Umbilical cord (tissue), 2 donors: ENCODE results near the gene LRRC47. TPM values are rescaled to one million over a fixed set of nuclear protein-coding genes. Genes with fewer than 3 reads are reported as not detected.
A peak's percentile ranks its signal among the peaks of the same experiment; 100 is the strongest.

Experiments
- DNase-seq: peaks from one replicate; pipeline ENCODE4 v3.0.0-alpha.2; 2015; ENCODE audit warnings: low spot score
- total RNA-seq: library from RNA; depleted of rRNA; stranded (reverse); fragments of >200 nt; gene quantifications from one replicate; pipeline ENCODE4 v1.2.3, GENCODE V29; 2014; ENCODE audit warnings: low replicate concordance; ENCODE audit not compliant: insufficient read depth

LRRC47 gene
- total RNA-seq, 1 donor from 2014 or later = 18.5 TPM

DNA sequence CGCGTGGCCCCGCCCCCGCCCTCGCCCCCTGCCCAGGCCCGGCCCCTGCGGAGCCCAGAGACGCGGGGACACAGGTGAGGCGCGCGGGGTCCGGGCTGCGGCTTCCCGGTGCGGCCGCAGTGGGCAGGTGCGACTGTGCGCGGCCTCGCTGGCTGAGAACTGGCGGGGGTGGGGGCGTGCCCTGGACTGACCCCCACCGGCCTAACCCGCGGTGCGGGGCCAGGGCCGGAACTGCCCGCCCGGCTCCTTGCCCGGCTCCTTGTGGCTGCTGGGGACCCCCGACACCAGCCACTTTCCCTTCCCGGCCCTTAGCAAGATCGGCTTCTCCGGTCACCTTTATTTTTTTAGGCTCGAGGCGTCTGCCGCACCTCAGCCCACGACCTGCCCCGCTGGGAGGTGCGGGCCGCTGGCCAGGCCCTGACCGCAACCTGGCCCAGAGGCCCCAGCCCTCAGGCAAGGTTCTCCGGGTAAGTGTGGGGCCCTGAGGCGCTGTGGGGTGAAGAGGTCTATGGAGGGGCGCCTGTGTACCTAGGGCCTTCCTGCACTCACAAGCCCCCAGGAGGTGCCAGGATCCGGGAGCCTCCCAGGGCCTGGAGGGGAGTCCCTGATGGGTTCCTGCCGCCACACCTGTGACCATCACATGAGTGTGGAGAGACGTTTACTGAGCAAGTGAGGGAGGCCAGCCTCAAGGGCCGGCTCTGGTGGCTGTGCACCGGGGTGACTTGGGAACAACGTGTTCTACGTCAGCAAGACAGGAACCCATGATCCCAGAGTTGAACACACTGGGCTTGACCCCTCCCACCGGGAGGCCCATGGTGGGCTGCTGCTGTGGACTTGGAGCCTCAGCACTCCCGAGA lies 23.4 kb downstream of the LRRC47 start, which contains the start of gene SMIM1:
Gene SMIM1 (plus strand): TSS at position 35 of the 857 bp plus-strand sequence. CDS start 2,625 bp downstream, outside the sequence.
- DNase-seq = peak; percentile 60

DNA sequence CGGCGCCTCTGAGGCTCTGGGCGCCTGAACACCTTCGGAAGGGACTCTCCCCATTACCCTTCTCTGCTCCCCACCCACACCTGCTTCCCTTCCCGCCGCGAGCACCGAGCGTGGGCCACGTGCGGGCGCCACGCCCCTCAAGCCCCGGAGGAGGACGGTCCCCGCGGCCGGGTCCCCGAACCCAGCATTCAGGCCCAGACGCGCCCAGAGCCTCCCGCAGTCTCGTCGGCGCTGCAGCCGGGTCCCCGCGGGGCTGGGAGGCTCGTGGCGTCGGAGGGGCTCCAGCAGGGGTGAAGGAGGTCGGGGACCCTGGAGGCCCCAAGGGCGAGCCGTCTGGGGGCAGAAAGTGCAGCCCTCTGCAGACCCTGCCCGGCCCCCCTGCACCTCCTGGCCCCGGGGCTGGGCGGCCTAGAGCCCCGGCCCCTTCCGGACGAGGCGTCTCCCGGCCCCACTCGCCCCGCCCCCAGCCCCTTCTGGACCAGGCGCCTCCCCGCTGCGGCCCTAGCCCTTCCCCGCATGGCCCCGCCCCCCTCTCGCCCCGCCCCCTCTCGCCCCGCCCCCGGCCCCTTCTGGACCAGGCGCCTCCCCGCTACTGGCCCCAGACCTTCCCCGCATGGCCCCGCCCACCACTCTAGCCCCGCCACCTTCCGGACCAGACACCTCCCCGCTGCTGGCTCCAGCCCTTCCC lies 24.1 kb downstream of the LRRC47 start:
- DNase-seq = peak; percentile 90

DNA sequence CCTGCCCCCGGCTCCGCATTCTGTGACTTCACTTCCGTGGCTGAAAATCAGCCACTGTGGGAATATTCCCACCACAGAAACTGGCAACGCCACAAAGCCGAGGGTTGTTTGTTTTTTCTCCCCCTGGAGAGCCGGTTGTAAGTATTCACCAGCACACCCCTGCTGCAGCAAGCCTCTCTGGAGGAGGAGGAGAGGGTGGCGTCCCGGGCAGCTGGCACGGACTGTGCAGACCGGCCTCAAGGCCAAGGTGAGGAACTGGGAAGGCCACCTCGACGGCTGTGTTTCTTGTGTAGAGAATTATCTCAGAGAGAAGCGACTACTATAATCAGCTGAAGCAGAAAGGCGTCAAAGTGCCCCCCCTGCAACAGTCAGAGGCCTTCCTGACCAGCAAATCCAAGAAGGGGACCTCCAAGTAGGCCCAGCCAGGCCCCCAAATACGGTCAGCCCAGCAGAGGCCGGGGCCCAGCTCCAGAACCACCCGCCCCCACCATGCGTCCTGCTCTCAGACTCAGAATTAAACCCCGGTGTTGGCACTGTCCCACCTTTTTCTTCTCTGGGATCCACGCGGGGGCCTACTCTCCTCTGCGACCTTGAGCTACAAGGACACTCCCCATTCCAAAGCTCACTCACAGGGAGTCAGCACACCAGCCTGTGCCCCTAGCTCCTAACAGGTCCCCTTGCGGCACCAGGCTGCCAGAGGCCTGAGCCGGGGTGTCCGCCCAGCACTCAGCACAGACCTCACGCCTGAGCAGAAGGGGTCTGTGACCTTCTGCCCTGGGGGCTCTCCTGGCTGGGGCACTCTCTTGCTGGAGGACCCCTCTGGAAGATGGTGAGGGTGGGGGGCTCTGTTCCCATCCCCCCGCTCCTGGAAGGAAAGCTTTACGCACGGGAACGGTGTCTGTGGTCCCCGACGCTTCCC lies 24.9 kb downstream of the LRRC47 start:
- DNase-seq = peak; percentile 23

DNA sequence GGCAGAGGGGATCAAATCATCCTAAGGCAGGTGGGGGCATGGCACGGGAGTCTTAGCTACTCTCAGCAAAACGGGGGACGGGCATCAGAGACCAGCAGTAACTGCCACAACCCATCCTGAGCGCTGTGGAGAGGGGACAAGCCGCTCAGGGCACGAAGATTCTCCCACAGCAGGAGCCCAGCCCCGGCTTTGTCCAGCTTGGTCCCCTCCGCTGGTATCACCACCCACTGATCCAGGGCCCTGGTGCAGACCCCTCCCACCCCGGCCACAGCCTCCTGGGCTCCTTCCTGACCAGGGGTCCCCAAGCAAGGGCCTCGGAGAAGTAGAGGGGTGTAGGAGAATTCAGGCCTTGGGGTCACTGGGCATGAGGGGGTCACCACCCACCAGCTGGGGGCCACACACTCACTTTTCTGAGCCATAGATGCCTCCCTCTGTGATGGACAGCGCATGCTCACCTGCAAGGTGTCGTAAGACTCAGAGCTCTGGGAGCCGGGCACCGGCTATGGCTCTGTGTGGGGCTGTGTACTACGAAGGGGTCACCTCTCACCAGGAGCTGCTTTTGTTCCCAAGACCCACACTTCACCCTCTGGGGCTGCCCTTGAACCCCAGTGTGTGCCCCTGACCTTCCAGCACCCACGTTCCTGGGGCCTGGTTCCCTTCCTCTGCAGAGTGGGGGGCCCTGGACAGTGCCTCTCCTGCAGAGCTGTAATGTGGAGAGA lies 26.1 kb downstream of the LRRC47 start:
- no peak for DNase-seq

DNA sequence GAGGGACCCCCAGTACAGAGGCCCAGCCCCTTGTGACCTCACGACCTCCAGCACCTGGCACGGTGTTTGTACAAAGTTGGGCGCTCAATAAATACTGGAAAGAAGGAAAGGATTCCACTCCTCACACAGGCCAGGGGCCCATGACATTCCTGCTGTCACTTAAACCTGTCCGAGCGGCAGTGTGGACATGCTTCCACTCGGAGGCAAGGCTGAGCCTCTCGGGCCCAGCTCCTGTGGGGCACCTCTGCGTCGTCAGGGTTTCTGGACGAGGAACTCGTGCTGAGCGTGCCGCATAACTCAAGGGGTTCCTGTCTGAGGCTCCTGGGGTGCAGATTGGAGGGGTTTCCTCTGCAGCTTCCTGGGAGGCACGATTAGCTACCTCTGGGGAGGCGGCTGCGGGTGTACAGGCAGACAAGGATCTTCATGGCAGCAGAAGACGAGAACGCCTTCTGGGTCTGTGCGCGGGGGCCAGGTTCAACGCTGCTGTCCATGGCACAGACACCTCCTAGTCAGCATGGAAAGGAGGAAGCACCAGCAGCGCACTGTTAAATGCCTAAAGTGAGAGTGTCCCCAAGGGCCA lies 27.4 kb downstream of the LRRC47 start:
- no peak for DNase-seq

DNA sequence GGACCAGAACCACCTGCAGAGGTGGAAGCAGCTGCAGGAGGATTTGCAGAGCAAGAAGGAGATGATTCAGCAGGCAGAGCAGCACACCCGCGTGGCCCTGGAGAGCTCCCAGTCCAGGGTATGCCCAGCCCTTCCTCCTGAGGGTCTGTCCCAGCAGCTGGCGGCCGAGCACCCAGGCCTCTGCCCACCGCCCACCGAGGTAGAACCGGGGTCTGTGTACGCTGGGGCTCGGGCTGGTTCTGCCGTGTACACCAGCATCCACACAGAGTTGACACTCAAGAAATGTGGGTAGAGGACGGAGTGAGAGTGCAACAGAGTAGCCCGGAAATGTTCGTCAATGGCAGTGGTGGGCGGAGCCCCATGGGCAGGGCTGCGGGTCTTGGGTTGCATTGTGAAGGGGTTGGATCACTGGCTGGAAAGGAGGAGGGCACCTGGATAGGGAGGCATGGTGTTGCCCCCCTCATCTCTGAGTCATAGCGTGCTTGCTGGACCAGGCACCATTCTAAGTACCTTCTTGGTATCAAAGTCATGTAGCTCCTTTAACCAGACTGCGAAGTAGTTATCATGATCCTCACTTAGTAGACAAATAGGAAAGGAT lies 28.9 kb downstream of the LRRC47 start:
- no peak for DNase-seq

DNA sequence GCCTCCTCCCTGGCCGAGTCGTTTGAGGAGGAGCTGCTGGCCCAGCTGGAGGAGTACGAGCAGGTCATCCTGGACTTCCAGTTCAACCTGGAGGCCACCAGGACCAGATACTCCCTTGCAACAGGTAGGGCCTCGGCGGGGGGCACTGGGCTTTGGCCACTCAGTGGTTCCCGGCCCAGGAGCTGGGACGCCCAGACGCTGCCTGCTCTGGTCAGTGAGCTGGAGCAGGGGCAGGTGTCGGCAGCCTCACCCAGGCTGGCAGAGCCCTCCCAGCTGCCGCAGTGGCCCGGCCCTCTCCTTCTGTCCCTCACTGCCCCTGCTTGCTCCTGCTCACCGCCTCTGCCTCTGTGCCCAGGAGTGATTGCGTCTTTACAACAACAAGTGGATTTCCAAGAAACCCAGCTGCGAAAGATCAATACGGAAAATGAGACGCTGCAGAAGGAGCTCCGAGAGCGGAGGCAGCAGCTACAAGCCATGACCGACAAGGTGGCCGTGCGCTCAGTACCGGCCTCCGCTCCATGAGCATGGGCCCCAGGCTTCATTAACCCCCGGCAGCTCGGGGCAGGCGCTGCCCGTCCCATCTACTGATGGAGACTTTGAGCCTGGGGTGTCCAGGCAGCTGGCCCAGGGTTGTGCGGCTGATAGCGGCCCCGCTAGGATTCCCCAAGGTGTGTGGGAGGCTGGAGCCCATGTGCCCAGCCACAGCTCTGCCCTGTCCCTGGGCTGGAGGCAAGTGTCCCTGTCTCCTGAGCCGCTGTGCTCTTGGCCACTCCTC lies 32.8 kb downstream of the LRRC47 start:
- DNase-seq = no peak

DNA sequence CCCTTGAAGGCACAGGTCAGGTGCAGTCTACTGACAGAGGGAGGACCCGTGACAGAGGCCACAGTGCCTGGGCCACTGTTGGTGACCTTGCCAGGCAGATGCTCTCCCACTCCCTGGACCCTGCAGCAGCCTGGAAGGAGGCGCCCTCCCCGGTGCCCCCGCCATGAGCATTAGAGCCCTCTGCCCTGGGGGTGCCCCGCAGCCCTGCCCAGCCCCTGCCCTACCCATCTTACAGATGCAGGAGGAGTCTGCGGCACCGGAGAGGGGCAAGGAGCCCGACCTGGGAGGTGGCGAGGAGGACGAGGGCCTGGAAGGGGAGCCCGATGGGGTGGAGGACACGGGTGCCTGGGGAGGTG lies 33.4 kb downstream of the LRRC47 start:
- DNase-seq = no peak

DNA sequence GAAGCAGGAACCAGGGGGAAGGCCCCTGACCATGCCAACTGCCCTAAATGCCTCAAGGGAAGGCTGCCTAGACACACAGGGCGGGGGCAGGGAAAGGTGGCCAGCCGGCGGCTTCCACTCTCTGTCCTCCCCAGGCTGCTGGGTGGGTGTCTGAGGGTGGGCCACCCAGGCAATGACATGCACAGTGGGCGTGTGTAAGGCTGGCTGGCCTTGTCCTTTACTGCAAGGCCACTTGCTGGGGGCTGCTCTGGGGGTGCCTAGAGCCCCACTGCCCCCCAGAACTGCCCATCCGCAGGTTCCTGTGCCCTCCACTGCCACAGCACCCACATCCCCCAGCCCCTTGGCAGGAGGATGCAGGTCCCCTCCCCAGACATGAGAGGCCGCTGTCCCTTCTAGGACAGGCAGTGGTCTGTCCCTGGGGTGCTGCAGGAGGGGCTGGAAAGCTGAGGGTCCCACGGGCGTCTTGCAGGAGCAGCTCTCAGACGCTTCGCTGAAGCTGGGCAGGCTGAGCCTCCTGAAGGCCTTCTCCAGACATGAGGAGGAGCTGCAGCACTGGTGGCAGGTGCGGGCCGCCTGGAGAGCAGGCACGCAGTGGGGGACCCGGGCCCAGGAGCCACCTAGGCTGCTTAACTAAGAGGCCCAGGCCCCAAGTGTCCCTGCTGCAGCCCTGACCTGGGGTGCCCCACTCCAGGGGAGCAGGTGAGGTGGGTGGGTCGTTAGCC lies 34.0 kb downstream of the LRRC47 start:
- no peak for DNase-seq

DNA sequence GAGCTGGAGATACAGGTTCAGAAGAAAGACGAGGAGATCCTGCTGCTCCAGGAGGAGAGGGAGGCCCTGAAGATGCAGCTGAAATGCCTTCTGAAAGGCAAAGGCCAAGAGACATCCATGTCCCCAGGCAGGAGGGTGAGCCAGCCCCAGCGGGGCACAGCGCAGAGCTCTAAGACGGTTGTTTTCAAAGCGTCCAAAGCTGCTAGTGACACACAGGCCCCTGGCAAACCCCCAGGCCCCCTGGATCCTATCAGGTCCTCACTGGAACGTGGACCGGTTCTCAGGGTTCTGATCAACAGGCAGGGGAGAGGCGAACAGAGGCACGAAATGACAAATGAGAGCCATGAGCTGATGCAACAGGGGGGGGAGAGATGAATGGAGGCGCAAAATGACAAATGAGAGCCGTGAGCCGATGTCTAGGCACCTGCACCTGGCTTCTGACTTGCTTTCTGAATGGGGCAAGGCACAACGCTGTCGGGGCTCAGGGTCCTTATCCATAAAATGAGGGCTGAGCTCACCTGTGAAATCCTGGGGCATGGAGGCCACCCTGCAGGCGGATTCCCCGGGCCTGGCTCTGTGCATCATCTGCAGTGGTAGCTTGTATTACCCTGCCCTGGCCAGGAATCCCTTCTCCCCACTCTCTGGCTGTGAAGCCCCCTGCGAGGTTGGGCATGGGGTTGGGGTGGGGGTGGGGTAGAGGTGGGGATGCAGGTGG lies 34.8 kb downstream of the LRRC47 start:
- no peak for DNase-seq

DNA sequence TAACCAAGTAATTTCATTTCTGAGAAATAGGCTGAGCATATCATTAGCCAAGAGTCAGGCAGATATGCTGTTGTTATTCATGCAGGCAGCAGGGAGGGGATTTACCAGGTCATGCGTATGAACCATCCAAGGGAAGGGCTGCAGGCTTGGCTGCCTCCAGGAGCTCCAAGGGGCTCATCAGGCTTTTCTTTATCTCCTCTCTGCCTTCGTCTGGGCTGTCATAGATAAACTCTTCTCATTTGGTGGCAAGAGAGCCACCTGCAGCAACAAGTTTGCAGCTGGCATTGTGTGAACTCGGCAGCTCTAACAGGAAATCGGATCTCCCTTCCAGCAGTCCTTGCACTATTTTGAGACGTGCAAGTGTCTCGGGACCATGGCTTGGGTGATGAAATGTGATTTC lies 36.5 kb downstream of the LRRC47 start:
- no peak for DNase-seq

DNA sequence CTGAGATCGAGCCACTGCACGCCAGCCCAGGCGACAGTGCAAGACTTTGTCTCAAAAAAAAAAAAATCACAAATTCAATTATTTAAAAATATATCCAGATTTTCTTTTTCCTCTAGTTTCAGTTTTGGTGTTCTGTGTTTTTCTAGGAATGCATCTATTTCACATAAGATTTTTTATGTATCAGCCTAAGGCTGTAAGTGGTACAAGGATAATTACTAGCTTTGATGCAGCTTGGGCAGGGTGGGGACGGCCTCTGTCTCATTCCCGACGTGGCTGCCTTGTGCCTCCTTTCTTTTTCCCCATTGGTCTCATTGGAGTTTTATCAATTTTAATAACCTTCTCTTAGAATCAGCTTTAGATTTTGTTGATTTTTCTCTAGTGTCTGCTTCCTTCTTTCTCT lies 37.1 kb downstream of the LRRC47 start:
- no peak for DNase-seq

DNA sequence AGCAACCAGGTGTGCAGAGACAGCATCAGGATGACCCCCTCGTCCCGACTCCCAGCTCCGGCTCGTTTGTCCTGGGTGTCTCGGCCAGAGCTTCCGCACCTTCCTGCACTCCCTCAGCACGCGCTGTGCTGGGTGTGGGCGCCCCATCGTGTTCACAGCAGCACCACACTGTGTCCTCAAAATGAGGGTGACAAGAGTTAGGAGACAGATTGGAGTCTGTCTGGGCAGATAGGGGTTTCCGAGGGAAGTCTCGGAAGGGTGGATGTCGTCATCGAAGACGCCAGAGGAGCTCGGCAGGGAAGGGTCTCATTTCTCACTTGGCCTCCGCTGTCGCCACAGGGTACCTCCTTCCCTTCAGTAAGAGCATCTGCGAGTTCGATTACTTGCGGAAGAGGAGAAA lies 39.9 kb downstream of the LRRC47 start:
- DNase-seq = no peak

DNA sequence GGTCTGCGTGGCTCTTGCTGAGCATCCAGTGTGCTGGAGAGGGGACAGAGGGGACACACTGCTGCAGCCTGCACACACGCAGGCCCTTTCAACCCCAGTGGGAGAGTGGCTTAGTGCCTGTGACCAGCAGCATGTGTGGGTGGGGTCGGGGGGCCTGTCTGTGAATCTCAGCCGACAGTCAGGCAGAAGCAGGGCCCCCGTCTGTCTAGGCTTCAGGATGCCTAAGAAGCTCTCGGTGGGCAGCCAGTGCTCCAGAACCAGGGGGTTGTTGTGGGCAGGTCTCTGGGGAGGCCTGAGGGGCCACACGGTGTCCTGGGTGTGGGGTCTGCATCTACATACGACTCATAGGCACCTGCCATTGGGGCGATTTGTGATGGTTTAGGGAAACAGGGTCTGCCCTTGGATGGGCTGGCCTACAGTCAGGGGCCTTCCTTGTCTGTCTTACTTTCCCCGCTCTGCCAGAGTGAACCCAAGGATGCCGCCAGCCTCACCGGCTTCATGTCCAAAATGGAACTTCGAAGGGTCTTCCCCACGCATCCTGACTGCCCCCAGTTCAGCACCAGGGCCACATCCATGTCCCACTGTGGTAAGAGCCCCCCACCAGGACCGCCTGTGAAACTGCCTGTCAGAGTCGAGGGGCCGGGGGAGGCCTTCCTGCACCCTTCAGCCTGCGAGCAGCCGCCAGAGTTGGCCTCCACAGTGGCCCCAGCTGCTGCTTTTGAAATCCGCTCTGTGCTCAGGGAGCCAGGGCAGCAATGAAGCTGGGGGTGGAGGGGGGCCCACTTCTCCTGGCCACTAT lies 42.4 kb downstream of the LRRC47 start:
- no peak for DNase-seq

DNA sequence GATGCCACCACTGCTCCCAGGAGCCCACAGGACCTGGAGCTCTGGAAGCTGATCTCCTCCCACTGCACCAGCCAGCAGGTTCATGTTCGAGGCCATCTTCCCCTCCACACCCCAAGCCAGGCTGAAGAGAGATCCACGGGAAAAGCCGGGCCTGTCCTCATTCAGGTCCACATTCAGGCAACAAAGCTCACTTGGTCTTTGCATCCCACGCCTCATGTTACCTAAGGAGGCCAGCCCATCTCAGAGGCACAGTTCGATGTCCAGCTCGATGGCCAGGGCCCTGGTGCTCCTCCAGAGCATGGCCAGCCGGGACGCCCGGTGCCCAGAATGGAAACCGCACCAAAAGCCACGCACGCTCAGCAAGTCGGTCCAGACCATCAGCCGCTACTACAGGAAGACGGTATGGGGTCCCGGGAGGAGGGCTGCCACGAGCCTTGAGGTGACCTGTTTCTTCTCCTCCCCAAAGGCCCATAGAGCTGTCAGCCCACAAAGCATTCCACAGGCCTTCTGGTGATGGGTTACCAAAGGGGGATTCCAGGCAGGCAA lies 43.8 kb downstream of the LRRC47 start, which contains the start of gene CCDC27:
Gene CCDC27 (plus strand): TSS at position 51 of the 546 bp plus-strand sequence. CDS start 32 bp downstream, at position 83.
- DNase-seq = no peak

DNA sequence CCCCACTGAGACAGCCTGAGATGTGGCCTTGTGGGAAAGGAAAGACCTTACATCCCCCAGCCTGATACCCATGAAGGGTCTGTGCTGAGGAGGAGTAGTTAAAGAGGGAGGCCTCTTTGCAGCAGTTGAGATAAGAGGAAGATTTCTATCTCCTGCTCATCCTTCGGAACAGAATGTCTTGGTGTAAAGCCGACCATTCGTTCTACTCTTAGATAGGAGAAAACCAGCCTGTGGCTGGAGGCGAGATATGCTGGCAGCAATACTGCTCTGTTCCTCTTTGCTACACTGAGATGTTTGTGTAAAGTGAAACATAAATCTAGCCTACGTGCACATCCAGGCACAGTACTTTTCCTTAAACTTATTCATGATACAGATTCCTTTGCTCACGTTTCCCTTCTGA lies 45.6 kb downstream of the LRRC47 start:
- DNase-seq = peak; percentile 65

DNA sequence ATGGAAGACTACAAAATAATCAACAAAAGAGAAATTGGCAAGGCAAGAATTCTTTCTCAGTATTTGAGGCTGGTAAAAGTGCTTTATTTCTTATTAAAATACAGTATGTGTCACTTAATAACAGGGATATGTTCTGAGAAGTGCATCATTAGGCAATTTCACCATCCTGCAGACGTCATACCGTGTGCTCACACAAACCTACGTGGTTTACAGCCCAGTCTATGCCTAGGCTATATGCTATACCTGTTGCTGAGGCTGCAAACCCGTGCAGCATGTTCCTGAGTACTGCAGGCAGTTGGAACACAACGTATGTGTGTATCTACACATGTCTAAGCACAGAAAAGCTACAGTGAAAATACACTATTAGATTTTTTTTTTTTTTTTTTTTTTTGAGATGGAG lies 46.8 kb downstream of the LRRC47 start:
- DNase-seq = no peak
